HEK293 (cell line): ENCODE results near the gene GOLGA3.
"Not testable (repeated sequence)": the region's sequence is repeated elsewhere in the genome, so short reads cannot be mapped to it uniquely, and the experiment has no call there.

Source experiments
- CTCF ChIA-PET: fragments of 350-600 bp; formaldehyde crosslinking; extraction: SDS; loops from one replicate; lab custom pipeline; 2021; ENCODE audit warnings: antibody characterized with exemption; lab: Yijun Ruan, JAX
- POLR2A ChIA-PET: fragments of 300-600 bp; formaldehyde crosslinking; extraction: SDS; loops from one replicate; lab custom pipeline; 2020; ENCODE audit warnings: antibody characterized with exemption, inconsistent platforms; lab: Yijun Ruan, JAX
- H3K27ac ChIP-seq: fragments of 200-500 bp; sonication (Bioruptor generic); 2 replicates; pipeline ENCODE4 v1.5.1; 2014; ENCODE audit warnings: low read depth, low read length, control low read depth, inconsistent platforms; ENCODE audit errors: extremely low read depth
- H3K36me3 ChIP-seq, 2 experiments: fragments of 200-500 bp in 1 of 2; sonication (Bioruptor generic) in 1 of 2; 1 replicate in 1 of 2; 2 replicates in 1 of 2; pipeline ENCODE4 v1.5.1; 2014 to 2017; ENCODE audit warnings: inconsistent platforms in 2 of 2, low read length in 2 of 2; ENCODE audit not compliant: control insufficient read depth in 2 of 2, insufficient read depth in 1 of 2
- H3K4me1 ChIP-seq: fragments of 200-500 bp; sonication (Bioruptor generic); 2 replicates; pipeline ENCODE4 v1.5.1; 2014; ENCODE audit warnings: mild to moderate bottlenecking, low read length, inconsistent platforms; ENCODE audit not compliant: control insufficient read depth, insufficient read depth
- H3K4me3 ChIP-seq: 2 replicates; pipeline ENCODE4 v1.5.1; 2011; ENCODE audit warnings: low read depth, mild to moderate bottlenecking, control low read depth, low read length, moderate library complexity
- H3K9me3 ChIP-seq: fragments of 200-500 bp; sonication (Bioruptor generic); 2 replicates; pipeline ENCODE4 v1.5.1; 2014; ENCODE audit warnings: low read depth, low read length, inconsistent platforms; ENCODE audit not compliant: control insufficient read depth, insufficient read depth
- BCL11A ChIP-seq: fragments of 450-650 bp; formaldehyde crosslinking; IDR thresholded peaks from 2 replicates; pipeline ENCODE4 v1.5.1; 2016; ENCODE audit warnings: low read depth, missing biosample characterization, missing genetic modification characterization
- KLF1 ChIP-seq: fragments of 450-650 bp; formaldehyde crosslinking; IDR thresholded peaks from 2 replicates; pipeline ENCODE4 v1.5.1; 2016; ENCODE audit warnings: missing biosample characterization, missing genetic modification characterization
- MEIS1 ChIP-seq: sonication (generic); formaldehyde crosslinking; IDR thresholded peaks from 2 replicates; pipeline ENCODE4 v1.8.1; 2022; ENCODE audit warnings: missing genetic modification reagents, mild to moderate bottlenecking, borderline replicate concordance
- SP2 ChIP-seq: fragments of 450-650 bp; formaldehyde crosslinking; IDR thresholded peaks from 2 replicates; pipeline ENCODE4 v1.5.1; 2016; ENCODE audit warnings: missing biosample characterization, missing genetic modification characterization
- TRIM28 ChIP-seq: IDR thresholded peaks from 2 replicates; pipeline ENCODE4 v1.6.1; 2011; ENCODE audit warnings: low read length, control low read depth, borderline replicate concordance
- ZBTB17 ChIP-seq: fragments of 450-650 bp; formaldehyde crosslinking; IDR thresholded peaks from 2 replicates; pipeline ENCODE4 v1.5.1; 2016; ENCODE audit warnings: missing biosample characterization, missing genetic modification characterization
- ZNF121 ChIP-seq: fragments of 450-650 bp; formaldehyde crosslinking; IDR thresholded peaks from 2 replicates; pipeline ENCODE4 v1.5.1; 2016; ENCODE audit warnings: missing biosample characterization, missing genetic modification characterization
- ZNF132 ChIP-seq: fragments of 450-650 bp; formaldehyde crosslinking; IDR thresholded peaks from 2 replicates; pipeline ENCODE4 v1.5.1; 2017; ENCODE audit warnings: missing biosample characterization, missing genetic modification characterization, borderline replicate concordance
- ZNF133 ChIP-seq: fragments of 450-650 bp; formaldehyde crosslinking; IDR thresholded peaks from 2 replicates; pipeline ENCODE4 v1.5.1; 2016; ENCODE audit warnings: missing biosample characterization, missing genetic modification characterization
- ZNF155 ChIP-seq: fragments of 450-650 bp; formaldehyde crosslinking; IDR thresholded peaks from 2 replicates; pipeline ENCODE4 v1.5.1; 2016; ENCODE audit warnings: missing biosample characterization, missing genetic modification characterization
- ZNF391 ChIP-seq: fragments of 450-650 bp; formaldehyde crosslinking; IDR thresholded peaks from 2 replicates; pipeline ENCODE4 v1.5.1; 2016; ENCODE audit warnings: low read depth, missing biosample characterization, missing genetic modification characterization, borderline replicate concordance
- ZNF548 ChIP-seq: fragments of 450-650 bp; formaldehyde crosslinking; IDR thresholded peaks from 2 replicates; pipeline ENCODE4 v1.5.1; 2016; ENCODE audit warnings: missing biosample characterization, missing genetic modification characterization
- ZNF558 ChIP-seq: fragments of 450-650 bp; formaldehyde crosslinking; IDR thresholded peaks from 2 replicates; pipeline ENCODE4 v1.5.1; 2016; ENCODE audit warnings: missing biosample characterization, missing genetic modification characterization
- ZNF626 ChIP-seq: fragments of 450-650 bp; sonication (Bioruptor Pico); formaldehyde crosslinking; IDR thresholded peaks from 2 replicates; pipeline ENCODE4 v1.5.1; 2018; ENCODE audit warnings: missing biosample characterization, missing genetic modification characterization, inconsistent platforms
- ZNF654 ChIP-seq: fragments of 450-650 bp; formaldehyde crosslinking; IDR thresholded peaks from 2 replicates; pipeline ENCODE4 v1.5.1; 2016; ENCODE audit warnings: low read depth, missing biosample characterization, missing genetic modification characterization
- ZNF670 ChIP-seq: fragments of 450-650 bp; formaldehyde crosslinking; IDR thresholded peaks from 2 replicates; pipeline ENCODE4 v1.5.1; 2016; ENCODE audit warnings: missing biosample characterization, missing genetic modification characterization, low read depth
- TF ChIP-seq, protein P1 (sequence below): fragments of 450-650 bp; formaldehyde crosslinking; IDR thresholded peaks from 2 replicates; pipeline ENCODE4 v1.5.1; 2016; ENCODE audit warnings: missing biosample characterization, missing genetic modification characterization
- TF ChIP-seq, protein P2 (sequence below): IDR thresholded peaks from 2 replicates; pipeline ENCODE4 v1.6.1; 2011; ENCODE audit warnings: mild to moderate bottlenecking, low read depth, low read length, borderline replicate concordance
- TF ChIP-seq, protein P3 (sequence below): fragments of 450-650 bp; formaldehyde crosslinking; IDR thresholded peaks from 2 replicates; pipeline ENCODE4 v1.5.1; 2016; ENCODE audit warnings: missing biosample characterization, missing genetic modification characterization
- TF ChIP-seq, protein P4 (sequence below): fragments of 450-650 bp; formaldehyde crosslinking; IDR thresholded peaks from 2 replicates; pipeline ENCODE4 v1.5.1; 2016; ENCODE audit warnings: missing biosample characterization, missing genetic modification characterization
- TF ChIP-seq, protein P5 (sequence below): fragments of 450-650 bp; formaldehyde crosslinking; IDR thresholded peaks from 2 replicates; pipeline ENCODE4 v1.5.1; 2016; ENCODE audit warnings: missing biosample characterization, missing genetic modification characterization

Gene GOLGA3

DNA sequence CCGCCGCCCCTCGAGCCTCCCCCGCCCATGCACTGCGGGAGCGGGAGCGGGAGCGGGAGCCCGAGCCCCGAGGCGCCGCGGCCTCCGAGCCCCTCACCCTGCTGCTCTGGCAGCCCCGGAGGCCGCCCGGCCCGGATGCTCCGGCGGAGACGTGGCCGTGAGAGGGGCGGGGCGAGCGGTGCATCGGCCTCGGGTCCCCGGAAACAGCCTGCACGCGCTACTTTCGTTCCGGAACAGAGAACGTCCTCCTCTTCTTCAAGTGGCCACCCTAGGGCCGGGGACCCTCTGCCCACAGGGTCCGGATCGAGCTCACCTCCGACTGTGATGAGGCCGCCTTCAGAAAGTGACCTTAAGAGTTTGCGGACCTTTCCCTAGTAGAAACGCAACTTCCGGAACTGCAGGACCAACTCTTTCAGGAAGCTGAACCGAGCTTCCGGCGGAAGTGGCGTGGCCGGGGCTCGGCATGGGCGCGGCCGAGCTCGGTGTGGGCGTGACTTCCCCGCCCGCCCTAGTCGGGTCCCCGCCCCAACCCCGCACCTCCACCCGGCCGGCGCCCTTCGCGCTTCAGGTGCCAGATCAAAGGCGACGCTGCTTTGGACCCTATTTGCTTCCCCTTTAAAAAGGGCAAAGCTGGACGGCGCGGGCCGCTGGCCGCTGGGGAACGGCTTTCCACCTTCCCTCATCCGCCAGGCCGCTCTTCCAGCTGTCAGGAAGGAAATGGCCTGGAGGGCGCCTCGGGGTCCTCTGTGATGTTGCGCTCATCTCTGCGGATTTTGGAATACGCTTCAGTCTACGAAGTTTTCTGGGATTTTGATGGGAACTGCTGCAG is at the start of gene GOLGA3 (continued):
- peak; percentile 88 for TF ChIP-seq KLF1
- TF ChIP-seq, protein P1, sequence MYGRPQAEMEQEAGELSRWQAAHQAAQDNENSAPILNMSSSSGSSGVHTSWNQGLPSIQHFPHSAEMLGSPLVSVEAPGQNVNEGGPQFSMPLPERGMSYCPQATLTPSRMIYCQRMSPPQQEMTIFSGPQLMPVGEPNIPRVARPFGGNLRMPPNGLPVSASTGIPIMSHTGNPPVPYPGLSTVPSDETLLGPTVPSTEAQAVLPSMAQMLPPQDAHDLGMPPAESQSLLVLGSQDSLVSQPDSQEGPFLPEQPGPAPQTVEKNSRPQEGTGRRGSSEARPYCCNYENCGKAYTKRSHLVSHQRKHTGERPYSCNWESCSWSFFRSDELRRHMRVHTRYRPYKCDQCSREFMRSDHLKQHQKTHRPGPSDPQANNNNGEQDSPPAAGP (tag by site-specific recombination) = peak; percentile 98

DNA sequence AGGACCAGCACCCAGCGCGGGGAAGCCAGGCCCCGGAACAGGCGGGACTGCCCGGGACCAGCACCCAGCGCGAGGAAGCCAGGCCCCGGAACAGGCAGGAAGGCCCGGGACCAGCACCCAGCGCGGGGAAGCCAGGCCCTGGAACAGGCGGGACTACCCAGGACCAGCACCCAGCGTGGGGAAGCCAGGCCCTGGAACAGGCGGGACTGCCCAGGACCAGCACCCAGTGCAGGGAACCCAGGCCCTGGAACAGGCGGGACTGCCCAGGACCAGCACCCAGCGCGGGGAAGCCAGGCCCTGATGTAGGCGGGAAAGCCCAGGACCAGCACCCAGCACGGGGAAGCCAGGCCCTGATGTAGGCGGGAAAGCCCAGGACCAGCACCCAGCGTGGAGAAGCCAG is 46.0 kb upstream of the GOLGA3 start:
- H3K36me3 ChIP-seq = peaks cover 21 to 80% of the 10 kb centered on the region in 2 experiments
- H3K9me3 ChIP-seq, POLR2A ChIA-PET, H3K4me3 ChIP-seq, CTCF ChIA-PET, H3K27ac ChIP-seq, H3K4me1 ChIP-seq: not testable (repeated sequence)

DNA sequence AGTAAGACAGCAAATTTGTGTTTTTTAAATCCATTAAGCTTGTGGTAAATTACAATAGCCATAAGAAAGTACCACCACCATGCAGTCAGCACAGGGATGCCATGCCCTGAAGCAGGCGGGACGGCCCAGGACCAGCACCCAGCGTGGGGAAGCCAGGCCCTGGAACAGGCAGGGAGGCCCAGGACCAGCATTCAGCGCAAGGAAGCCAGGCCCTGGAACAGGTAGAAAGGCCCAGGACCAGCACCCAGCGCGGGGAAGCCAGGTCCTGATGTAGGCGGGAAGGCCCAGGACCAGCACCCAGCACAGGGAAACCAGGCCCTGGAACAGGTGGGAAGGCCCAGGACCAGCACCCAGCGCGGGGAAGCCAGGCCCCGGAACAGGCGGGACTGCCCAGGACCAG is 45.5 kb upstream of the GOLGA3 start:
- CTCF ChIA-PET = no interaction called here
- TF ChIP-seq TRIM28 (no peak), ZBTB17 (tag by site-specific recombination) (no peak)

DNA sequence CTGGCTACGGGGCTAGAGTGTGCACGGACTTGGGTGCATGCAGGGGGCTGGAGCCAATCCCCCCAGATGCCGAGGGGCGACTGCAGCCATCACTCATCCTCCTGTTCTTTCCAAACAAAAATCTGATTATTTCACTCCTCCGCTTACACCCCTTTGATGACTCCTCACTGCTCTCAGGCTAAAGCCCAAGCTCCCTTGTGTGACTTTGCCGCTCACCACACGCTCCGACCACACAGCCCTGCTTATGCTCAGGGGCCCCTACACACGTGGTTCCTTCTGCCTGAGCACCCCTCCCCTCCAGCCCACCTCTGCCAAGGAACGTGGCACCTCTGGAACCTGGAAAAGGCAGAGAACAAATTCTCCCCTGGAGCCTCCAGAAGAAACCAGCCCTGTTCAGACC is 45.1 kb upstream of the GOLGA3 start:
- Histone ChIP-seq H3K4me3 (no peak overlapping the region), H3K4me1 (no peaks in the 10 kb centered on the region), H3K36me3 (peaks cover 21 to 84% of the 10 kb centered on the region in 2 experiments), H3K9me3 (no peaks in the 10 kb centered on the region), H3K27ac (no peak overlapping the region)
- CTCF ChIA-PET = no interaction called here
- no peak for TF ChIP-seq ZNF391 (tag by site-specific recombination)
- no peak for TF ChIP-seq ZNF132
- TF ChIP-seq, protein P2, sequence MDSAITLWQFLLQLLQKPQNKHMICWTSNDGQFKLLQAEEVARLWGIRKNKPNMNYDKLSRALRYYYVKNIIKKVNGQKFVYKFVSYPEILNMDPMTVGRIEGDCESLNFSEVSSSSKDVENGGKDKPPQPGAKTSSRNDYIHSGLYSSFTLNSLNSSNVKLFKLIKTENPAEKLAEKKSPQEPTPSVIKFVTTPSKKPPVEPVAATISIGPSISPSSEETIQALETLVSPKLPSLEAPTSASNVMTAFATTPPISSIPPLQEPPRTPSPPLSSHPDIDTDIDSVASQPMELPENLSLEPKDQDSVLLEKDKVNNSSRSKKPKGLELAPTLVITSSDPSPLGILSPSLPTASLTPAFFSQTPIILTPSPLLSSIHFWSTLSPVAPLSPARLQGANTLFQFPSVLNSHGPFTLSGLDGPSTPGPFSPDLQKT = no peak
- no peak for TF ChIP-seq ZNF155 (tag by site-specific recombination)
- TF ChIP-seq MEIS1 (CRISPR knock-in tag) = no peak
- no peak for TF ChIP-seq ZNF670
- no peak for TF ChIP-seq ZNF121 (tag by site-specific recombination)
- no peak for TF ChIP-seq SP2 (tag by site-specific recombination)
- TF ChIP-seq, protein P3, sequence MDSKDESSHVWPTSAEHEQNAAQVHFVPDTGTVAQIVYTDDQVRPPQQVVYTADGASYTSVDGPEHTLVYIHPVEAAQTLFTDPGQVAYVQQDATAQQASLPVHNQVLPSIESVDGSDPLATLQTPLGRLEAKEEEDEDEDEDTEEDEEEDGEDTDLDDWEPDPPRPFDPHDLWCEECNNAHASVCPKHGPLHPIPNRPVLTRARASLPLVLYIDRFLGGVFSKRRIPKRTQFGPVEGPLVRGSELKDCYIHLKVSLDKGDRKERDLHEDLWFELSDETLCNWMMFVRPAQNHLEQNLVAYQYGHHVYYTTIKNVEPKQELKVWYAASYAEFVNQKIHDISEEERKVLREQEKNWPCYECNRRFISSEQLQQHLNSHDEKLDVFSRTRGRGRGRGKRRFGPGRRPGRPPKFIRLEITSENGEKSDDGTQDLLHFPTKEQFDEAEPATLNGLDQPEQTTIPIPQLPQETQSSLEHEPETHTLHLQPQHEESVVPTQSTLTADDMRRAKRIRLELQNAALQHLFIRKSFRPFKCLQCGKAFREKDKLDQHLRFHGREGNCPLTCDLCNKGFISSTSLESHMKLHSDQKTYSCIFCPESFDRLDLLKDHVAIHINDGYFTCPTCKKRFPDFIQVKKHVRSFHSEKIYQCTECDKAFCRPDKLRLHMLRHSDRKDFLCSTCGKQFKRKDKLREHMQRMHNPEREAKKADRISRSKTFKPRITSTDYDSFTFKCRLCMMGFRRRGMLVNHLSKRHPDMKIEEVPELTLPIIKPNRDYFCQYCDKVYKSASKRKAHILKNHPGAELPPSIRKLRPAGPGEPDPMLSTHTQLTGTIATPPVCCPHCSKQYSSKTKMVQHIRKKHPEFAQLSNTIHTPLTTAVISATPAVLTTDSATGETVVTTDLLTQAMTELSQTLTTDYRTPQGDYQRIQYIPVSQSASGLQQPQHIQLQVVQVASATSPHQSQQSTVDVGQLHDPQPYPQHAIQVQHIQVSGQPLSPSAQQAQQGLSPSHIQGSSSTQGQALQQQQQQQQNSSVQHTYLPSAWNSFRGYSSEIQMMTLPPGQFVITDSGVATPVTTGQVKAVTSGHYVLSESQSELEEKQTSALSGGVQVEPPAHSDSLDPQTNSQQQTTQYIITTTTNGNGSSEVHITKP (tag by site-specific recombination) = no peak
- TF ChIP-seq ZNF548 (tag by site-specific recombination) = no peak
- no peak for TF ChIP-seq ZNF133 (tag by site-specific recombination)
- no peak for TF ChIP-seq BCL11A (tag by site-specific recombination)
- no peak for TF ChIP-seq ZNF558 (tag by site-specific recombination)
- no peak for TF ChIP-seq ZNF654 (tag by site-specific recombination)
- TF ChIP-seq, protein P4, sequence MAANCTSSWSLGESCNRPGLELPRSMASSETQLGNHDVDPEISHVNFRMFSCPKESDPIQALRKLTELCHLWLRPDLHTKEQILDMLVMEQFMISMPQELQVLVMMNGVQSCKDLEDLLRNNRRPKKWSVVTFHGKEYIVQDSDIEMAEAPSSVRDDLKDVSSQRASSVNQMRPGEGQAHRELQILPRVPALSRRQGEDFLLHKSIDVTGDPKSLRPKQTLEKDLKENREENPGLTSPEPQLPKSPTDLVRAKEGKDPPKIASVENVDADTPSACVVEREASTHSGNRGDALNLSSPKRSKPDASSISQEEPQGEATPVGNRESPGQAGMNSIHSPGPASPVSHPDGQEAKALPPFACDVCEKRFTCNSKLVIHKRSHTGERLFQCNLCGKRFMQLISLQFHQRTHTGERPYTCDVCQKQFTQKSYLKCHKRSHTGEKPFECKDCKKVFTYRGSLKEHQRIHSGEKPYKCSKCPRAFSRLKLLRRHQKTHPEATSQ (tag by site-specific recombination) = no peak
- no peak for TF ChIP-seq ZNF626 (tag by site-specific recombination)
- TF ChIP-seq, protein P5, sequence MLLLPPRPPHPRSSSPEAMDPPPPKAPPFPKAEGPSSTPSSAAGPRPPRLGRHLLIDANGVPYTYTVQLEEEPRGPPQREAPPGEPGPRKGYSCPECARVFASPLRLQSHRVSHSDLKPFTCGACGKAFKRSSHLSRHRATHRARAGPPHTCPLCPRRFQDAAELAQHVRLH (tag by site-specific recombination) = no peak
- POLR2A ChIA-PET = no interaction called here

More for the DNA sequence above, 45.5 kb upstream of the GOLGA3 start:
- no peaks in the 10 kb centered on the region for H3K4me1 ChIP-seq
- no peaks in the 10 kb centered on the region for H3K9me3 ChIP-seq
- no peak overlapping the region for H3K4me3 ChIP-seq
- H3K27ac ChIP-seq = no peak overlapping the region
- POLR2A ChIA-PET = no interaction called here
- peaks cover 21 to 82% of the 10 kb centered on the region in 2 experiments for H3K36me3 ChIP-seq
